K562 (cell line): ENCODE measurements around the gene SLC22A1. TPM values are rescaled to one million over a fixed set of nuclear protein-coding genes. Genes with fewer than 3 reads are reported as not detected.

Experiments
- CEBPB ChIP-seq: fragments of 450-650 bp; IDR thresholded peaks from 2 replicates; pipeline ENCODE4 v1.6.1; 2016; ENCODE audit warnings: missing genetic modification characterization, missing compliant biosample characterization
- CEBPG ChIP-seq, 3 experiments: fragments of 200-800 bp in 1 of 3; sonication (Bioruptor generic) in 1 of 3; sonication (generic) in 1 of 3; formaldehyde crosslinking in 1 of 3; IDR thresholded peaks in 2 of 3; conservative IDR thresholded peaks in 1 of 3; 2 replicates each; pipeline versions ENCODE4 v1.6.1 to v1.8.0; 2016 to 2022; ENCODE audit warnings: missing compliant biosample characterization in 2 of 3, missing genetic modification characterization in 2 of 3, mild to moderate bottlenecking in 1 of 3, missing genetic modification reagents in 1 of 3
- ETV5 ChIP-seq: sonication (generic); formaldehyde crosslinking; IDR thresholded peaks from 2 replicates; pipeline ENCODE4 v1.4.0; 2020; ENCODE audit warnings: low read depth, mild to moderate bottlenecking, missing genetic modification reagents
- polyA plus RNA-seq, 8 experiments: library from polyadenylated mRNA; depleted of rRNA in 4 of 8; stranded (reverse) in 5 of 8; unstranded in 3 of 8; fragments of >200 nt; fragmentation: Nextera tagmentation in 2 of 8; fragmentation: Illumina TruSeq in 1 of 8; extraction: Ambion mirVana in 2 of 8; extraction: Trizol in 1 of 8; gene quantifications; 2 replicates each; pipeline versions ENCODE4 v1.2.1 to v1.2.3, GENCODE V29; 2011 to 2014; ENCODE audit warnings: inconsistent platforms in 1 of 8, missing spikeins in 1 of 8
- small RNA-seq: library from RNA; depleted of rRNA; stranded (forward); fragments of <200 nt; gene quantifications from one replicate; pipeline ENCODE3, GENCODE V24; 2014
- total RNA-seq, 7 experiments: library from RNA; depleted of rRNA in 6 of 7; stranded (reverse); fragments of >200 nt in 6 of 7; fragmentation: Illumina TruSeq in 2 of 7; extraction: Trizol in 2 of 7; gene quantifications; 2 replicates each; pipeline versions ENCODE4 v1.2.1 to v1.2.3, GENCODE V29; 2011 to 2021; ENCODE audit warnings: low replicate concordance in 1 of 7

SLC22A1 gene
- total and polyA plus RNA-seq, 9 of the 15 experiments (the other 6 are each of a cell fraction or from before 2014, with no cell fraction given): 0.11 to 0.60 (median 0.26) TPM; not detected in 4

DNA sequence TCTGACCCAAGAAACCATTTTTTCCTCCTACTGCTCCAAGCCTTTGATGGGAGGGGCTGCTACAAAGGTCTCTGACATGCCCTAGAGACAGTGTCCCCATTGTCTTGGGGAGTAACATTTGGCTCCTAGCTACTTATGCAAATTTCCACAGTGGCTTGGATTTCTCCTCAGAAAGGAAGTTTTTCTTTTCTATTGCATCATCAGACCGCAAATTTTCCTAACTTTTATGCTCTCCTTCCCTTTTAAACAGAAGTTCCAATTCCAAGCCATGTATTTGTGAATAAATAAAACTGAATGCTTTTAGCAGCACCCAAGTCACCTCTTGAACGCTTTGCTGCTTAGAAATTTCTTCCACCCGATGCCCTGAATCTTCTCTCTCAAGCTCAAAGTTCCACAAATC lies 86.0 kb downstream of the SLC22A1 start (continued):
- TF ChIP-seq CEBPG (CRISPR knock-in tag; IDR thresholded peaks at IDR 0.05) (no peak), CEBPG (tag; conservative IDR thresholded peaks at IDR 0.05 in 1 of 2, IDR thresholded peaks at IDR 0.05 in 1 of 2) (peak; percentile 45 to 55; a peak in 3 of 4 replicates), CEBPB (tag) (0 out of 2 replicates have a peak, but pooled peaks have one; percentile 11), ETV5 (no peak)

Small RNA genes lying within 50 kb of the gene (small RNA-seq; reads per million reads assigned to genes)
- gene AL645733.1: not detected

Other genes with a start within 250 kb of the SLC22A1 start
- not detected in 2 replicates for gene MAS1, start 230.8 kb upstream of the SLC22A1 start, total RNA-seq (2014; rRNA removed)
- gene MAS1, start 230.8 kb upstream of the SLC22A1 start, total RNA-seq (2014; rRNA removed; fragmentation: Illumina TruSeq; extraction: Trizol): not detected in 2 replicates
- not detected in 2 replicates for gene MAS1, start 230.8 kb upstream of the SLC22A1 start, total RNA-seq (2015; rRNA removed; fragmentation: Illumina TruSeq; extraction: Trizol)
- gene MAS1, start 230.8 kb upstream of the SLC22A1 start, total RNA-seq (2021): not detected in 2 replicates
- not detected in 2 replicates for gene MAS1, start 230.8 kb upstream of the SLC22A1 start, polyA plus RNA-seq (2011; rRNA removed)
- not detected in 2 replicates for gene MAS1, start 230.8 kb upstream of the SLC22A1 start, polyA plus RNA-seq (2014; fragmentation: Illumina TruSeq; extraction: Trizol)
- not detected for gene MAS1, start 230.8 kb upstream of the SLC22A1 start, polyA plus RNA-seq (2014; fragmentation: Nextera tagmentation; extraction: Ambion mirVana)
- gene MAS1, start 230.8 kb upstream of the SLC22A1 start, polyA plus RNA-seq (2014; rRNA removed): not detected in 2 replicates
- 36.9 and 41.3 TPM in 2 replicates for gene IGF2R, start 152.7 kb upstream of the SLC22A1 start, total RNA-seq (2014; rRNA removed)
- 34.4 and 37.8 TPM in 2 replicates for gene IGF2R, start 152.7 kb upstream of the SLC22A1 start, total RNA-seq (2014; rRNA removed; fragmentation: Illumina TruSeq; extraction: Trizol)
- 34.5 and 37.5 TPM in 2 replicates for gene IGF2R, start 152.7 kb upstream of the SLC22A1 start, total RNA-seq (2015; rRNA removed; fragmentation: Illumina TruSeq; extraction: Trizol)
- 84.7 and 92.3 TPM in 2 replicates for gene IGF2R, start 152.7 kb upstream of the SLC22A1 start, total RNA-seq (2021)
- 13.2 and 16.7 TPM in 2 replicates for gene IGF2R, start 152.7 kb upstream of the SLC22A1 start, polyA plus RNA-seq (2011; rRNA removed)
- 60.4 and 68.9 TPM in 2 replicates for gene IGF2R, start 152.7 kb upstream of the SLC22A1 start, polyA plus RNA-seq (2014; fragmentation: Illumina TruSeq; extraction: Trizol)
- 1 to 10 TPM; 3.5 to 3.6 TPM for gene IGF2R, start 152.7 kb upstream of the SLC22A1 start, polyA plus RNA-seq (2014; fragmentation: Nextera tagmentation; extraction: Ambion mirVana)
- gene IGF2R, start 152.7 kb upstream of the SLC22A1 start, polyA plus RNA-seq (2014; rRNA removed): 30.3 and 31.0 TPM in 2 replicates
- not detected in 2 replicates for gene SLC22A2, start 137.0 kb downstream of the SLC22A1 start, total RNA-seq (2014; rRNA removed)
- not detected in 2 replicates for gene SLC22A2, start 137.0 kb downstream of the SLC22A1 start, total RNA-seq (2014; rRNA removed; fragmentation: Illumina TruSeq; extraction: Trizol)
- not detected in 2 replicates for gene SLC22A2, start 137.0 kb downstream of the SLC22A1 start, total RNA-seq (2015; rRNA removed; fragmentation: Illumina TruSeq; extraction: Trizol)
- not detected in 2 replicates for gene SLC22A2, start 137.0 kb downstream of the SLC22A1 start, total RNA-seq (2021)
- not detected in 2 replicates for gene SLC22A2, start 137.0 kb downstream of the SLC22A1 start, polyA plus RNA-seq (2011; rRNA removed)
- not detected in 2 replicates for gene SLC22A2, start 137.0 kb downstream of the SLC22A1 start, polyA plus RNA-seq (2014; fragmentation: Illumina TruSeq; extraction: Trizol)
- gene SLC22A2, start 137.0 kb downstream of the SLC22A1 start, polyA plus RNA-seq (2014; fragmentation: Nextera tagmentation; extraction: Ambion mirVana): not detected
- gene SLC22A2, start 137.0 kb downstream of the SLC22A1 start, polyA plus RNA-seq (2014; rRNA removed): not detected in 2 replicates
- not detected in 2 replicates for gene SLC22A3, start 226.6 kb downstream of the SLC22A1 start, total RNA-seq (2014; rRNA removed)
- not detected in 2 replicates for gene SLC22A3, start 226.6 kb downstream of the SLC22A1 start, total RNA-seq (2014; rRNA removed; fragmentation: Illumina TruSeq; extraction: Trizol)
- gene SLC22A3, start 226.6 kb downstream of the SLC22A1 start, total RNA-seq (2015; rRNA removed; fragmentation: Illumina TruSeq; extraction: Trizol): not detected in 2 replicates
- 0.07 TPM in 1 of 2 replicates, not detected in the other for gene SLC22A3, start 226.6 kb downstream of the SLC22A1 start, total RNA-seq (2021)
- not detected in 2 replicates for gene SLC22A3, start 226.6 kb downstream of the SLC22A1 start, polyA plus RNA-seq (2011; rRNA removed)
- not detected in 2 replicates for gene SLC22A3, start 226.6 kb downstream of the SLC22A1 start, polyA plus RNA-seq (2014; fragmentation: Illumina TruSeq; extraction: Trizol)
- gene SLC22A3, start 226.6 kb downstream of the SLC22A1 start, polyA plus RNA-seq (2014; fragmentation: Nextera tagmentation; extraction: Ambion mirVana): not detected
- gene SLC22A3, start 226.6 kb downstream of the SLC22A1 start, polyA plus RNA-seq (2014; rRNA removed): not detected in 2 replicates